GM12878 (cell line): ENCODE data around the gene AMPH.

ENCODE experiments used
- TARDBP ChIP-seq: IDR thresholded peaks from 2 replicates; pipeline ENCODE4 v1.6.1; 2016; ENCODE audit warnings: borderline replicate concordance
- TF ChIP-seq, protein P1 (sequence below), 3 experiments: IDR thresholded peaks in 2 of 3; conservative IDR thresholded peaks in 1 of 3; 2 replicates each; pipeline ENCODE4 v1.5.1; 2011; ENCODE audit warnings: low read depth in 3 of 3, low read length in 3 of 3, mild to moderate bottlenecking in 3 of 3, control low read depth in 2 of 3, moderate library complexity in 2 of 3, inconsistent platforms in 1 of 3, mixed read lengths in 1 of 3; ENCODE audit not compliant: control insufficient read depth in 2 of 3, insufficient read depth in 1 of 3; ENCODE audit errors: extremely low read depth in 1 of 3

DNA sequence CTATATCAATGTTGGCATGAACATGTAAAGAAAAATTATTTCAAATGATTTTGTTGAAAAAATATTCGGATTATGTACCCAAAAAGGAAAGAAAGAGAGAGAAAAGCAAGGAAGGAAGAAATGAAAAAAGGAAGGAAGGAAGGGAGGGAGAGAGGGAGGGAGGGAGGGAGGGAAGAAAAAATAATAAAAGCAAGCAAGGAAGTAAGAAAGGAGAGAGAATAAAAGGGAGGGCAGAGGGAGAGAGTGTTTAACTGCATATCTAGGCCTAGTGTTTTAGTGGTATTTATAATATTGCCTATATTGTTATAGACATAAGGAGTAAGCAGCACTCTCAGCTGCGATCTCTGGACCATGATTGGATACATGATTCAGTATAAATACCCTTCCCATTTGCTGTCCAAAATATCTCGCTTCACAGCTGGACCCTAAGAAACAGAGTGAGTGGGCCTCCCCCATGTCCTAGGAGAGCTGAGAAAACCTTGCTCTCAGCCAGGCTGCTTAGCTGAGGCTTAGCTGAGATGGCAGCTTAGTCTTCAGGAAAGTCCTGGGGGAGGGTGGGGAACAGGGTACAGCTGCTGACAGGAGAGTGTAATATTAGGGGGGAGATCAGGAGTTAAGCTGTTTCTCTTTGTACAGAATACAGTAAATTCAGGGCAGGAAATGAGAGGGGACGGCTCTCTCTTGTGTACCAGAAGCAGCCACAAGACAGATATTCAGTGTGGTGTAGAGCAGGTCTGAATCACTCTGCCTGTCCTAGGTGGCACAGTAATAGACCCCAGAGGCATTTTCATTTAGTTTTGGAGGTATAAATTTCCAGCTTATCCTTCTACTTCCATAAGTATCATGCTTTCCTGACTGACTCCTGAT, 291.0 kb downstream of the AMPH start:
- TF ChIP-seq TARDBP = no peak
- TF ChIP-seq, protein P1, sequence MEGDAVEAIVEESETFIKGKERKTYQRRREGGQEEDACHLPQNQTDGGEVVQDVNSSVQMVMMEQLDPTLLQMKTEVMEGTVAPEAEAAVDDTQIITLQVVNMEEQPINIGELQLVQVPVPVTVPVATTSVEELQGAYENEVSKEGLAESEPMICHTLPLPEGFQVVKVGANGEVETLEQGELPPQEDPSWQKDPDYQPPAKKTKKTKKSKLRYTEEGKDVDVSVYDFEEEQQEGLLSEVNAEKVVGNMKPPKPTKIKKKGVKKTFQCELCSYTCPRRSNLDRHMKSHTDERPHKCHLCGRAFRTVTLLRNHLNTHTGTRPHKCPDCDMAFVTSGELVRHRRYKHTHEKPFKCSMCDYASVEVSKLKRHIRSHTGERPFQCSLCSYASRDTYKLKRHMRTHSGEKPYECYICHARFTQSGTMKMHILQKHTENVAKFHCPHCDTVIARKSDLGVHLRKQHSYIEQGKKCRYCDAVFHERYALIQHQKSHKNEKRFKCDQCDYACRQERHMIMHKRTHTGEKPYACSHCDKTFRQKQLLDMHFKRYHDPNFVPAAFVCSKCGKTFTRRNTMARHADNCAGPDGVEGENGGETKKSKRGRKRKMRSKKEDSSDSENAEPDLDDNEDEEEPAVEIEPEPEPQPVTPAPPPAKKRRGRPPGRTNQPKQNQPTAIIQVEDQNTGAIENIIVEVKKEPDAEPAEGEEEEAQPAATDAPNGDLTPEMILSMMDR (IDR thresholded peaks at IDR 0.05 in 2 of 3, conservative IDR thresholded peaks at IDR 0.05 in 1 of 3; ENCODE audit: control insufficient read depth in 2 of 3, extremely low read depth in 1 of 3, insufficient read depth in 1 of 3, low read depth in 3 of 3, low read length in 3 of 3) = no peak
